Duodenal mucosa (tissue), 2 donors: ENCODE data around the gene LDB2.

Experiments
- H3K27ac ChIP-seq: one replicate; pipeline ENCODE4 v1.7.0; 2013; ENCODE audit warnings: low read depth, low read length
- H3K27me3 ChIP-seq, 2 donors: one replicate each; pipeline ENCODE4 v1.7.0; 2013; ENCODE audit warnings: low read length in 2 of 2, control low read depth in 1 of 2; ENCODE audit not compliant: insufficient read depth in 2 of 2, control insufficient read depth in 1 of 2
- H3K36me3 ChIP-seq, 2 donors: one replicate each; pipeline ENCODE4 v1.7.0; 2013; ENCODE audit warnings: low read length in 2 of 2, control low read depth in 1 of 2; ENCODE audit not compliant: insufficient read depth in 2 of 2, control insufficient read depth in 1 of 2
- H3K4me1 ChIP-seq, 2 donors: one replicate each; pipeline ENCODE4 v1.7.0; 2013; ENCODE audit warnings: low read length in 2 of 2, control low read depth in 1 of 2; ENCODE audit not compliant: insufficient read depth in 2 of 2, control insufficient read depth in 1 of 2
- H3K4me3 ChIP-seq, 2 donors: one replicate each; pipeline ENCODE4 v1.7.0; 2013; ENCODE audit warnings: low read length in 2 of 2, low read depth in 1 of 2
- H3K9ac ChIP-seq, 2 donors: one replicate each; pipeline ENCODE4 v1.7.0; 2013; ENCODE audit warnings: low read length in 2 of 2, low read depth in 1 of 2
- H3K9me3 ChIP-seq, 2 donors: one replicate each; pipeline ENCODE4 v1.7.0; 2013; ENCODE audit warnings: low read length in 2 of 2, control low read depth in 1 of 2; ENCODE audit not compliant: control insufficient read depth in 1 of 2

LDB2 gene

DNA sequence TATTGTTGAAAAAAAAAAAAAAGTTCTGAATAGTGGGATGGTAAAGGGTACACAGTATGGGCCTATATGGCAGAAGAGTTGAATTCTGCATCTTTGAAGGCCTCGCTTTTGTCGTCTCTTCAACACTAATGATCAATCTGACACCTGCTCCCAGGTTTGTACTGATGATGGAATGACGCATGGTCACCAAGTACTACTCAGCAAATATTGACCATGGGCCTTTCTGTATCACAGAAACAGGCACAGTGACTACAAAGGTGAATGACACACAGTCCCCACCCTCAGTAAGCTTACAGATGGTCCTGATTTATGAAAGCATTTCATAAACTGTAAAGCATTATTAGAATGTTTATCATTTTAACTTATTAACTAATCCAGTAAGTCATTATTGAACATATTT, 152.6 kb downstream of the LDB2 start:
- no peak overlapping the region for H3K4me3 ChIP-seq
- H3K9ac ChIP-seq = no peak overlapping the region
- H3K4me1 ChIP-seq = no peaks in the 10 kb centered on the region
- no peaks in the 10 kb centered on the region for H3K36me3 ChIP-seq
- H3K9me3 ChIP-seq = no peaks in the 10 kb centered on the region
- H3K27ac ChIP-seq = no peak overlapping the region
- H3K27me3 ChIP-seq = no peaks in the 10 kb centered on the region

DNA sequence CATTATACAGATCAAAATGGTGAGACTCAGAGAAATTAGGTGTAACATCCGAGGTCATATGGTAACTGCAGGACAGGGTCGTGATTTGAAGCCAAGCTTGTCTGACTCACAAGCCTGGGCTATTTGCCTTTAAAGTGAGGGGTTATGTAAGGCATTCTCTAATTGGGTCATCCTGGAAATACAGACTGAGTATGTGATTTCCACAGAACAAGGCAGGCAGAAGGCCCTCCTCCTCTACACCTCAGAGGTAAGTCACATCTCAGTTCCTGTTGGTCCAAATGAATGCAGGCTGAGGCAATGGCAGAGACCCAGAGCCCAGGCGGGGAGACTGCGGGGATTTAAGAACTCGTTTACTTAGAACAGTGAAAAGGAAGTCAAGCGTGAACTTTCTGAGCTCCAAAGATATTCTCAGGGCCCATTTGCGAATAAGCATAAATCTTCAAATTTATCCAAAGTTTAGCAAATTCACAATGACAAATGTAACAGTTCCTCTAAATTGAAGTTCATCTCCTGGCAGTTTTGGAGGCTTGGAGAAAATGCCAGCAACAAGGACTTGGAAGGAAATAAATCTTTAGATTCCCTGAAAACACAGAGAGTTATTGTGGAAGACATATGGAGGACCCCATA, 153.3 kb downstream of the LDB2 start:
- Histone ChIP-seq H3K27ac (no peak overlapping the region), H3K4me3 (no peak overlapping the region), H3K4me1 (no peaks in the 10 kb centered on the region), H3K36me3 (no peaks in the 10 kb centered on the region), H3K27me3 (no peaks in the 10 kb centered on the region), H3K9ac (no peak overlapping the region), H3K9me3 (no peaks in the 10 kb centered on the region)

DNA sequence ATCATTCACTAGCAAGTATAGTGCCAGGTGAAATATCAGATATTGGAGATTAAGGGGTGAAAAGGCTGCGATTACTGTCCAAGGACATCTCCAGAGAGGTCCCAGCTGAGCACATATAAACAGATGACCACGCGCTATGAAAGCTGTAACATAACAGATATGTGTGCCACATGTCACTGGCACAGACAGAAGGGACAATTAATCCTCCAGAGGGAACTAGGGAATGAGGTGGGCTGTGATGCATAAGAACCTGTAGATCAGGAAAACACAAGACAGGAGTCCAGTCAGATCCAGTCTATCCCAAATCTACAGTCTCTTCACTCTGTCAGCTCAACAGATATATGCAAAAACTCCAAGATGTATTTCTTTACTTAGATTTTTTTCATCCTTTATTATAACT, 157.2 kb downstream of the LDB2 start:
- no peak overlapping the region for H3K27ac ChIP-seq
- H3K9me3 ChIP-seq = no peaks in the 10 kb centered on the region
- no peak overlapping the region for H3K9ac ChIP-seq
- H3K27me3 ChIP-seq = no peaks in the 10 kb centered on the region
- H3K4me1 ChIP-seq = no peaks in the 10 kb centered on the region
- H3K36me3 ChIP-seq = no peaks in the 10 kb centered on the region
- no peak overlapping the region for H3K4me3 ChIP-seq

DNA sequence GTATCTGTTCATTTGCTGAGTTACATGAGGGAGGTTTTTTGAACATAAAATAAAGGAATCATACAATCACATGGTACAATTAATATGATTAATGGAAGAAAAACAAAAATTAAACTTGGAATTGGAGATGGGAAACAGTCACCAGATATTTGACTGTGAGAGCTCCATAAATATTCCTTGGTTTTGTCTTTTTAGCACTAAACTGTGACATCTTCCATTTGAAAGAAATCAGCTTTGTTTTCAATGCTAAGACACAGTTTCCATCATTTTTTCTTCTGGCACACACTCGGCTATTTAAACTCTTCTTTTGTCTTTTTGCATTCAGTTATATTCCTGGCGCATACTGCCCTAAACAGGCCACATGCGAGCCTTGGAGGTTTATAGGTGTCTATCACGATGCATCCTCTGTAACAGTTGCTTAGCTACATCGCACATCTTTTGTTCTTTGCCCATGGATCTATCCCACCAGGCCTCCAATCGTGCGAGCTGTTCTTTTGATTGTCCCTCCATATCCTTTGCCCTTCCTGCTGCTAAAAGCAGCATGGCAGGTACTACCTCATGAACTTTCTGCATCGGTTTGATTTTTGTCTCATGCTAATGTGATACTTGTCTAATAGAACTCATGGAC, 158.3 kb downstream of the LDB2 start:
- no peak overlapping the region for H3K9ac ChIP-seq
- no peaks in the 10 kb centered on the region for H3K27me3 ChIP-seq
- no peak overlapping the region for H3K4me3 ChIP-seq
- no peaks in the 10 kb centered on the region for H3K36me3 ChIP-seq
- no peak overlapping the region for H3K27ac ChIP-seq
- H3K4me1 ChIP-seq = no peaks in the 10 kb centered on the region
- no peaks in the 10 kb centered on the region for H3K9me3 ChIP-seq

DNA sequence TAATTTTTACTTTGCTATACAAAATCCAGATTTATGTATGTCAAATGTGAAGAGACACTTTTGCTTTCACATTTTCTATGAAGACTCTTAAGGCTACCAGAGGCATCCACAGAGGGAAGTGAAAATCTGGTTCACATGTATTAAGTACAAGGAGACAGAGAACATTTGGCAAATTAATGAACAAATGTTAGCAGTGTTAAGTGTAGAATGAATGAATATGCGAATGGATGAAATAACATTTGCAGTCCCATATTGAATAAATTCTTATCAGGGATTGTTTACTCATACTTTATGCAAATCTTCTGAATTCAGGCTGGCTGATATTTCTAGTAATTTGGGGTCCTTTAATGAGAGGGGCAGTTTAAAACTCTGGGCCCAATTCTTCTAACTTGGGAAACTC, 159.9 kb downstream of the LDB2 start:
- no peaks in the 10 kb centered on the region for H3K27me3 ChIP-seq
- H3K4me3 ChIP-seq = no peak overlapping the region
- no peak overlapping the region for H3K9ac ChIP-seq
- H3K36me3 ChIP-seq = no peaks in the 10 kb centered on the region
- H3K4me1 ChIP-seq = no peaks in the 10 kb centered on the region
- H3K9me3 ChIP-seq = no peaks in the 10 kb centered on the region
- no peak overlapping the region for H3K27ac ChIP-seq

DNA sequence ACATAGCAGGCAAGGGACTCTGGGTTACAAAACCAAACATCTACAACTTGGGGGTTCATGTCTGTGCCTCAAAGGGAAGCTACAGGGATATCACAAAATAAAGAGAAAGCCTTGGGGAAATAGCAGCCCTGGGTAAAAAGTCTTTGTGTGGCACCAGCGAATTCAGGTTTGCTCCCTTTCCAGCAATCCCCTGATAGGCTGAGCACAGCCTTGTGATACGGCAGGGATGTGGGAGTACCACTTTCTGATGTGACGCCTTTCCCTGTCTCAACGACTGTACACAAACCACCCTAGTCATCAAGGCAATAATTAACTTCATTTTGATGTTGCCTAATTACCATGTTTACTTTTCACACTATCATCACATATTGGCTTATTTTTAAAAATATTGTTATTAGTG, 164.9 kb downstream of the LDB2 start:
- no peak overlapping the region for H3K4me3 ChIP-seq
- H3K36me3 ChIP-seq = no peaks in the 10 kb centered on the region
- H3K27me3 ChIP-seq = no peaks in the 10 kb centered on the region
- H3K9ac ChIP-seq = no peak overlapping the region
- no peak overlapping the region for H3K27ac ChIP-seq
- no peaks in the 10 kb centered on the region for H3K9me3 ChIP-seq
- no peaks in the 10 kb centered on the region for H3K4me1 ChIP-seq

DNA sequence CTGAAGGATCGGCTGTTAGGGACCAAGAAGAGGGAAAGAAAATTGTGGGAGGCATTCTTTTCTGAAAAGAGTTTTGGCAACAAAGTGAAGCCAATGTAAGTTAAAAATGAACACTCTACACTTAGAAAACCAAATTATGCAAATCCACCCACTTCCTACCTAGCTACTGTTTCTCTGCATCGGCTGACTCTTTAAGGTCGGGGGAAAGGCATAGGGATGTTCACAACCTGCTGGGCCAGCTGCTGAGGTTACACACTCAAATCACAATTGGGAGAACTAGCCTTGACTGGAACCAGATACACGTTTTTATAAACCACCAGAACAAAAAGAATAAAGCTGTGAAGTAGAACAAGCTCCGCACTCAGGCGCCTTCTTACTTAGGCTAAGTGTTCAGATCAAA, 165.7 kb downstream of the LDB2 start:
- Histone ChIP-seq H3K36me3 (no peaks in the 10 kb centered on the region), H3K4me1 (no peaks in the 10 kb centered on the region), H3K9ac (no peak overlapping the region), H3K4me3 (no peak overlapping the region), H3K27ac (no peak overlapping the region), H3K27me3 (no peaks in the 10 kb centered on the region), H3K9me3 (no peaks in the 10 kb centered on the region)

DNA sequence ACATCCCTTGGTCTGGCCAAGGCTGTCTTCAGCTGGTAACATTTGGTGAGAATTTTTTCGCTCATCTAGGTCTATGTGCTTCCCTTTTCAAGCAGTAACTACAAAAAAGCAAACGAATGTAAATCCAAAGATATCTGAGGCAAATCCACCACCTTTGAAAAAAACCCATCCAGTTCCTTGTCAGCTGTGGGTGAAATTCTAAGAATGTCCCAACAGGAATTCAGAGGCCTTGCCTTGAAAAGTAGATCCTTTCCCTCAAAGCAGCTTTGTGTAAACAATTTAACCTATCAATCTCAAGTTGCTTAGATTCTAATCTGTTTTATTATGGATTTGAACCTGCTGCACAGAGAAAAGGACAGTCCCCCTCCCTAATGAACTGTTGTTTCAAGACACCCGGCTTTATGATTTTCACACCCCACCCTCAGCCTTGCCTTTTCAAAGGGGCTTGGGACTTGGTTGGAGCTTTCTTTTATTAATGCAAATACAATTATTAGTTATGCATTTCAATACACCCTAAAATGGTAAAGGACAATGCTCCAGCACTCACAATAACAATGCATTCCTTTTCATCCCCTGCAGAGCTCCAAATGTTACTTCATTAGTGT, 166.6 kb downstream of the LDB2 start:
- H3K36me3 ChIP-seq = no peaks in the 10 kb centered on the region
- no peak overlapping the region for H3K9ac ChIP-seq
- H3K27me3 ChIP-seq = no peaks in the 10 kb centered on the region
- no peak overlapping the region for H3K27ac ChIP-seq
- no peak overlapping the region for H3K4me3 ChIP-seq
- H3K9me3 ChIP-seq = no peaks in the 10 kb centered on the region
- no peaks in the 10 kb centered on the region for H3K4me1 ChIP-seq

DNA sequence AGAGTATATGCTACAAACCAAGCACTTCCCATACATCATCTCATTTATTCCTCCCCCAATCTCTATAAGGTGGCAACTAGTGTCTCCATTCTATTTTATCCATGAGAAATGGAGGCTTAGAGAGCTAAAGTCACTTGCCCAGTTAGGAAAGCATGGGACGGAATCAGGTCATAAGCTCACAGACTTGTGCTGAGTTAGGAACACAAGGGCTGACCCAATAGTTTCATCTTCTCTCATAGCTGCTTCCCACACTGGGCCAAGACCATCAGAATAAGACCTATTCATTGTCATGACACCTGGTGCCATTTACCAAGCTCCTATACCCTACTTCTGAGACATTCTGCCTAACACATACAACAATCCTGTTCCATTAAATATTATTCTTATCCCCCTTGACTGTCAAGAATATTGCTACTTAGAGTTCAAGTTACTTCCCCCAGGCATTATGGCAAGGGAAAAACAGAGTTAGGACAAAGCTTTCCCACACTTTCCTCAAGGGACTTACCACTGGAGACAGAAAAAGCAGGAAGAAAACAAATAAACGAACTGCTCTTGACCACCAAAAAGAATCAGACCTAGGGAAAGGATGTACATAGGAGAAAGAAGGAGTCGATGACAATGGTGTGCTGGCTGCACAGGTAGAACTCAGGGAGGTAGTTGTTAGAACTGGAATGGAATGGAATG, 167.8 kb downstream of the LDB2 start:
- Histone ChIP-seq H3K27me3 (no peaks in the 10 kb centered on the region), H3K4me3 (no peak overlapping the region), H3K9ac (no peak overlapping the region), H3K4me1 (no peaks in the 10 kb centered on the region), H3K36me3 (no peaks in the 10 kb centered on the region), H3K27ac (no peak overlapping the region), H3K9me3 (no peaks in the 10 kb centered on the region)

DNA sequence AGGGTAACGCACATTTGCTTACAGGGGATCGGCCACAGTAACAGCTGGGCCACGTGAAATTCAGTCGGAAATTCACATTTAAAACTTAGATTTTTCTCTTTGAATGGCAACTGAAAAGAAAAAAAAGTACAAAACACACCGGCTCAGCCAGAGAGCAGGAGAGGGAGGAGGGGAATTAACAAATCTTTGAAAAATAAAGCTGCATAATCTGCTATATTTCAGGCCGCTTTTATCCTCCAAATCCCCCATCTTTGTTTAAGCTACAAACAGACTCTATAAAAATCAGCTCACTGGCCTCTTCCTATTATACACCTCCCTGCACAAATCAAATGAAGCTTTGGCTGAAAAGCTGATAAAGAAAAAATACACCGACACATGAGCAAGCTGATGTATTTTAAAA, 169.1 kb downstream of the LDB2 start:
- Histone ChIP-seq H3K27ac (no peak overlapping the region), H3K4me1 (no peaks in the 10 kb centered on the region), H3K4me3 (no peak overlapping the region), H3K36me3 (no peaks in the 10 kb centered on the region), H3K9ac (no peak overlapping the region), H3K9me3 (no peaks in the 10 kb centered on the region), H3K27me3 (no peaks in the 10 kb centered on the region)
